Measurements from ENCODE around the gene CDC42.

The CDC42 gene

DNA sequence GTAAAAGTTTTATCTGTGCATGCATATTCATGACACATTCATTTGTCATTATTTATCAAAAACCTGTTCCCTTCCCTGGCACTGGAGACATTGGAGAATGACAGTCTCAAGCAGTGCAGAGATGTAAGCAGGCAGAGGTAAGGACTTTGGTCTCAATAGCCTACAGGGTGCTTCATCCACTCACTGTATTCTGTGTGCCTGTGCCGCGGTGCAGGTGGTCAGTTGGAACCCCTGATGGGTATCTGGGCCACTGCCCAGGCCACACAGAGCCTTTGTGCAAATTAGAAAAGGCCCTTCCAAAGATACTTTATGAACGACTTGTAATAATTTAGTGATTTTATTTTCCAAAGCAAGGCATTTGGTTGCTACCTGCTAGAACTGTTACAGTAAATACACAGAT is 44.0 kb downstream of the CDC42 start:
- no peak overlapping the region for H3K27ac ChIP-seq (ENCODE audit: low read depth, low read length)
- no peaks in the 10 kb centered on the region for H3K27me3 ChIP-seq (ENCODE audit: insufficient read depth, low read length)
- H3K4me1 ChIP-seq (ENCODE audit: control insufficient read depth, insufficient read depth, low read length, unreplicated experiment) = peaks cover 15% of the 10 kb centered on the region
- H3K4me3 ChIP-seq (ENCODE audit: low read depth, low read length) = no peak overlapping the region
- H3K36me3 ChIP-seq (ENCODE audit: insufficient read depth, low read length) = peaks cover 29% of the 10 kb centered on the region
- H3K79me2 ChIP-seq (ENCODE audit: control insufficient read depth, insufficient read depth, low read length, unreplicated experiment) = peaks cover 71% of the 10 kb centered on the region
- no peak overlapping the region for H2AFZ ChIP-seq (ENCODE audit: low read length, unreplicated experiment)

DNA sequence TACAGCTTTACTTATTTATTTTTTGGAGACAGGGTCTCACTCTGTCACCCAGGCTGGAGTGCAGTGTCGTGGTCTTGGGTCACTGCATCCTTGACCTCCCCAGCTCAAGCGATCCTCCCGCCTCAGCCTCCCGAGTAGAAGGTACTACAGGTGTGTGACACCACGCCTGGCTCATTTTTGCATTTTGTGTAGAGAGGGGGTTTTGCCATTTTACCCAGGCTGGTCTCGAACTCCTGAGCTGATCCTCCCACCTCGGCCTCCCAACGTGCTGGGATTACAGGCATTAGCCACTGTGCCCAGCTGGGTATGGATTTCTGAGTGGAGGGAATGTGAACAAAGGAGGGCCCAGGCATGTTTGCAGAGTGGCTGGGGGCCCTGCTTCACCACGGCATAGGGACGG is 46.2 kb downstream of the CDC42 start:
- Histone ChIP-seq H3K4me1 (ENCODE audit: control insufficient read depth, insufficient read depth, low read length, unreplicated experiment) (peaks cover 6% of the 10 kb centered on the region), H3K36me3 (ENCODE audit: insufficient read depth, low read length) (peaks cover 29% of the 10 kb centered on the region), H2AFZ (ENCODE audit: low read length, unreplicated experiment) (no peak overlapping the region), H3K27ac (ENCODE audit: low read depth, low read length) (no peak overlapping the region), H3K79me2 (ENCODE audit: control insufficient read depth, insufficient read depth, low read length, unreplicated experiment) (peaks cover 75% of the 10 kb centered on the region), H3K27me3 (ENCODE audit: insufficient read depth, low read length) (no peaks in the 10 kb centered on the region), H3K4me3 (ENCODE audit: low read depth, low read length) (no peak overlapping the region)

DNA sequence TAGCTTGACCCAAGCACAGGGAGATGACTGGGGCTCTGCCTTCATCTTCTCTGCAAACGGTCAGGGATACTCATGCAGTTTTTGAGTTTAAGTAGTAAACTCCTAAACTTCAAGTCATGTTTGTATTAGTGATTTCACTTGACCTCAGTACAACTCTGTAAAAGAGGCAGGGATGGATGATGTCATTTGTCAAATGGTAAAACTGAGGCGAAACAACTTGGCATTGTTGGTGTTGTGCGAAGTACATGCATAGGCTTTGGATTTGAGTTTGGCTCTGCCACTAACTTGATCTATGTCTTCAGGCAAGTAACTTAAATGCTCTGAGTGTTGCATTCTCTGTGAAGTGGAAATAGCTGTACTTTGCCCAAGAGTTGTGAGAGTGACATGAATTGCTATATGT is 47.7 kb downstream of the CDC42 start:
- Histone ChIP-seq H3K4me1 (ENCODE audit: control insufficient read depth, insufficient read depth, low read length, unreplicated experiment) (peaks cover 6% of the 10 kb centered on the region), H3K79me2 (ENCODE audit: control insufficient read depth, insufficient read depth, low read length, unreplicated experiment) (peaks cover 67% of the 10 kb centered on the region), H3K36me3 (ENCODE audit: insufficient read depth, low read length) (peaks cover 30% of the 10 kb centered on the region), H3K4me3 (ENCODE audit: low read depth, low read length) (no peak overlapping the region), H3K27me3 (ENCODE audit: insufficient read depth, low read length) (no peaks in the 10 kb centered on the region), H3K27ac (ENCODE audit: low read depth, low read length) (no peak overlapping the region), H2AFZ (ENCODE audit: low read length, unreplicated experiment) (no peak overlapping the region)

GRCh38 chr1:22101199-22101598 is 48.7 kb downstream of the CDC42 start:
- Histone ChIP-seq H3K27ac (ENCODE audit: low read depth, low read length) (no peak overlapping the region), H2AFZ (ENCODE audit: low read length, unreplicated experiment) (no peak overlapping the region), H3K27me3 (ENCODE audit: insufficient read depth, low read length) (no peaks in the 10 kb centered on the region), H3K4me3 (ENCODE audit: low read depth, low read length) (no peak overlapping the region), H3K36me3 (ENCODE audit: insufficient read depth, low read length) (peaks cover 32% of the 10 kb centered on the region), H3K4me1 (ENCODE audit: control insufficient read depth, insufficient read depth, low read length, unreplicated experiment) (peaks cover 2% of the 10 kb centered on the region), H3K79me2 (ENCODE audit: control insufficient read depth, insufficient read depth, low read length, unreplicated experiment) (peaks cover 70% of the 10 kb centered on the region)

DNA sequence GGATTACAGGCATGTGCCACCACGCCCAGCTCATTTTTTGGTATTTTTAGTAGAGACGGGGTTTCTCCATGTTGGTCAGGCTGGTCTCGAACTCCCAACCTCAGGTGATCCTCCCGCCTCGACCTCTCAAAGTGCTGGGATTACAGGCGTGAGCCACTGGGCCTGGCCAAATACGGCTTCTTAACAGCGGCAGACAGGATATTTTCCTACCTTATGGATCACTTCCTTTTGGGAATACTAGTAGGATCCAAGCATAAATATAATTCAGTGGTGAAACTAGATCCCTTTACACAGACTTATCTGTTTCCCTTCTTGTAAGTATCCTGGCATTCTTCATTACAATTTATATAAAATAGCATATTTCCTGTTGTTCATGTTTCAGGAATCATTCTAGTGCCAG is 49.5 kb downstream of the CDC42 start:
- Histone ChIP-seq H3K27ac (ENCODE audit: low read depth, low read length) (no peak overlapping the region), H3K4me1 (ENCODE audit: control insufficient read depth, insufficient read depth, low read length, unreplicated experiment) (no peaks in the 10 kb centered on the region), H3K4me3 (ENCODE audit: low read depth, low read length) (no peak overlapping the region), H3K36me3 (ENCODE audit: insufficient read depth, low read length) (peaks cover 26% of the 10 kb centered on the region; the same call in 1 of the 2 replicates), H2AFZ (ENCODE audit: low read length, unreplicated experiment) (no peak overlapping the region), H3K79me2 (ENCODE audit: control insufficient read depth, insufficient read depth, low read length, unreplicated experiment) (peaks cover 69% of the 10 kb centered on the region), H3K27me3 (ENCODE audit: insufficient read depth, low read length) (no peaks in the 10 kb centered on the region)

DNA sequence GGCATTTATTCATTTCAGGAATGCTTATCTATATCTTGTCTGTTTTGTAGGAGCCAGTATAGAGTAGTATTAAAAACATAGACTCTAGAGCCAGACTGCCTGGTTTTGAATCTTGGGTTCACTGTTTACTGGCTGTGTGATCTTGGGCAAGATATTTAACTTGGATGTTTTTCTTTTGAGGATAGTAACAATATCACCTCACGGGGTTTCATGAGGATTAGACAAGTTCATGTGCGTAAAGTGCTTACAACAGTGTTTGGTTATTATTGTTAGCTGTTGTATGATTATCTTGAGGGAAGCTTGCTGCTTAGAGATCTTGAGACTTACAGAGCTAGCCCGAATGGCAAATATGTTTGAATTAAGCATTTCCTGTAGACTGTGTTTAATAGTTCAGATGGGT is 50.2 kb downstream of the CDC42 start:
- peaks cover 26% of the 10 kb centered on the region; the same call in 1 of the 2 replicates for H3K36me3 ChIP-seq (ENCODE audit: insufficient read depth, low read length)
- no peaks in the 10 kb centered on the region for H3K27me3 ChIP-seq (ENCODE audit: insufficient read depth, low read length)
- H3K4me1 ChIP-seq (ENCODE audit: control insufficient read depth, insufficient read depth, low read length, unreplicated experiment) = no peaks in the 10 kb centered on the region
- H3K27ac ChIP-seq (ENCODE audit: low read depth, low read length) = no peak overlapping the region
- H3K4me3 ChIP-seq (ENCODE audit: low read depth, low read length) = no peak overlapping the region
- no peak overlapping the region for H2AFZ ChIP-seq (ENCODE audit: low read length, unreplicated experiment)
- peaks cover 69% of the 10 kb centered on the region for H3K79me2 ChIP-seq (ENCODE audit: control insufficient read depth, insufficient read depth, low read length, unreplicated experiment)

DNA sequence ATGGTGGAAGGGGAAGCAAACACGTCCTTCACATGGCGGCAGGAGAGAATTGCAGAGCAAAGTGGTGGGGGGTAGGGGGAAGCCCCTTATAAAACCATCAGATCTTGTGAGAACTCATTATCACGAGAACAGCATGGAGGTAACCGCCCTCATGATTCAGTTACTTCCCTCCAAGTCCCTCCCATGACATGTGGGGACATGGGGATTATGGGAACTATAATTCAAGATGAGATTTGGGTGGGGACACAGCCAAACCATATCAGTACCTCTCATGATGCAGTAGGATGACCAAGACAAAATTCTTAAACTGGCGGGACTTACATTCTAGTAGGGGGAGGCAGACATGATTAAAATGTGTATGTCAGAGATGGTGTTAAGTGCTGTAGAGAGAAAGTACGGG is 51.6 kb downstream of the CDC42 start:
- Histone ChIP-seq H3K4me3 (ENCODE audit: low read depth, low read length) (no peak overlapping the region), H3K36me3 (ENCODE audit: insufficient read depth, low read length) (peaks cover 17% of the 10 kb centered on the region; the same call in 1 of the 2 replicates), H3K4me1 (ENCODE audit: control insufficient read depth, insufficient read depth, low read length, unreplicated experiment) (no peaks in the 10 kb centered on the region), H3K27ac (ENCODE audit: low read depth, low read length) (no peak overlapping the region), H3K27me3 (ENCODE audit: insufficient read depth, low read length) (no peaks in the 10 kb centered on the region), H3K79me2 (ENCODE audit: control insufficient read depth, insufficient read depth, low read length, unreplicated experiment) (peaks cover 66% of the 10 kb centered on the region), H2AFZ (ENCODE audit: low read length, unreplicated experiment) (no peak overlapping the region)

DNA sequence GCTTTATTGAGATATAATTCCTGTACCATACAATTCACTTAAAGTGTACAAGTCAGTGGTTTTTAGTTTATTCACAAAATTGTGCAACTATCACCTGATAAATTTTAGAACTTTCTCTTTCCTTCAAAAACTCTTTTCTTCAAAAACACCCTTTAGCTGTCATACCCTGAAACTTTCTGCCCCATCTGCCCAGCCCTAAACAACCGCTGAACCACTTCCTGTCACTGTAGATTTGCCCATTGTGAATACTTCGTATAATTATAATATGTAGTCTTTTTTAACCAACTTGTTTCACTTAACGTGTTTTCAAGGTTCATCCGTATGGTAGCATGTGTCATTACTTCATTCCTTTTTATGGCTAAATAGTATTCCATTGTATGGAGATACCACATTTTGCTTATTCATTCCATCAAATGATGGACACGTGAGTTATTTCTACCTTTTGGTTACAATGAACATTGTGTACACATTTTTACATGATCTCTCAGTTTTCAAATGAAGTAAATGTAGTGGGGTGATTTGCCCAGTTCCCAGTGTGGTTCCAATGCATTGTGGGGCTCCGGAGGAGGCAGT is 52.4 kb downstream of the CDC42 start:
- Histone ChIP-seq H3K27me3 (ENCODE audit: insufficient read depth, low read length) (no peaks in the 10 kb centered on the region), H2AFZ (ENCODE audit: low read length, unreplicated experiment) (no peak overlapping the region), H3K4me3 (ENCODE audit: low read depth, low read length) (no peak overlapping the region), H3K27ac (ENCODE audit: low read depth, low read length) (no peak overlapping the region), H3K4me1 (ENCODE audit: control insufficient read depth, insufficient read depth, low read length, unreplicated experiment) (no peaks in the 10 kb centered on the region), H3K79me2 (ENCODE audit: control insufficient read depth, insufficient read depth, low read length, unreplicated experiment) (peaks cover 66% of the 10 kb centered on the region), H3K36me3 (ENCODE audit: insufficient read depth, low read length) (peaks cover 17% of the 10 kb centered on the region; the same call in 1 of the 2 replicates)

DNA sequence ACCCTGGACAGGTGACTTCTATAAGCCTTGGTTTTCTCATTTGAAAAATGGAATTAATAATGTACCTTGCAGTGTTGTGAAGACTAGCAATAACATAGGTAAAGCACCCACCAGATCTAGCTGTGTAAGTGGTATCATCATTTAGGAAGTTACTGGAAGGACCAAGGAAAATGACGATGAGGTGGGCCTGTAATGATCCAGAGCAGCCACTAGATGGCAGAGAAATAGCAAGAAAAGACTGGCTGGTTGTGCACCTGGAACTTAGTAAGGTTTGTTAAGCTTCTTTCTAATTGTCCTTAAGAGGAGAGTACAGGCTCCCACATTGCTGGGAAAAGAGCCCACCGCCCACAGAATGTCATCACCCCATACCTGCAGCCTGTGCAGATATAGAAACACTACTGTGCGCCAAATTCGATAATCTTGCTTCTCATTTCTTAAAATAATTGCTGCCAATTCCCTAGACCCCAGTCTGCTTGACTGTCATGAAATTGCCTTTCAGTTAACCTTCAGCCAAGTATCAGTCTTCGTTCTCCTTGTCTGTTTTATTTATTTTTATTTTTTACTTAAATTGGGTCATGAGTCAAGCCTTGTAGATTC is 53.2 kb downstream of the CDC42 start:
- peaks cover 17% of the 10 kb centered on the region; the same call in 1 of the 2 replicates for H3K36me3 ChIP-seq (ENCODE audit: insufficient read depth, low read length)
- no peaks in the 10 kb centered on the region for H3K4me1 ChIP-seq (ENCODE audit: control insufficient read depth, insufficient read depth, low read length, unreplicated experiment)
- H3K79me2 ChIP-seq (ENCODE audit: control insufficient read depth, insufficient read depth, low read length, unreplicated experiment) = peaks cover 58% of the 10 kb centered on the region
- no peak overlapping the region for H2AFZ ChIP-seq (ENCODE audit: low read length, unreplicated experiment)
- H3K27me3 ChIP-seq (ENCODE audit: insufficient read depth, low read length) = no peaks in the 10 kb centered on the region
- H3K4me3 ChIP-seq (ENCODE audit: low read depth, low read length) = no peak overlapping the region
- H3K27ac ChIP-seq (ENCODE audit: low read depth, low read length) = no peak overlapping the region

- peaks cover 54% of the 10 kb centered on the region for H3K79me2 ChIP-seq (ENCODE audit: control insufficient read depth, insufficient read depth, low read length, unreplicated experiment)
- no peaks in the 10 kb centered on the region for H3K27me3 ChIP-seq (ENCODE audit: insufficient read depth, low read length)
- peaks cover 14% of the 10 kb centered on the region; the same call in 1 of the 2 replicates for H3K36me3 ChIP-seq (ENCODE audit: insufficient read depth, low read length)
- H3K4me3 ChIP-seq (ENCODE audit: low read depth, low read length) = no peak overlapping the region
- no peak overlapping the region for H2AFZ ChIP-seq (ENCODE audit: low read length, unreplicated experiment)
- H3K4me1 ChIP-seq (ENCODE audit: control insufficient read depth, insufficient read depth, low read length, unreplicated experiment) = peaks cover 5% of the 10 kb centered on the region
- H3K27ac ChIP-seq (ENCODE audit: low read depth, low read length) = no peak overlapping the region
Measured at GRCh38 chr1:22107126-22107525, 54.6 kb downstream of the CDC42 start.
